Gastroesophageal sphincter (tissue), 4 donors: Measurements from ENCODE around the gene ZNF804A. TPM values are rescaled to one million over a fixed set of nuclear protein-coding genes. Genes with fewer than 3 reads are reported as not detected.

Experiments
- ATAC-seq: fragments of 150-250 bp; one replicate; pipeline ENCODE4 v1.9.1; 2016; ENCODE audit warnings: mild to moderate bottlenecking, moderate library complexity
- H3K27ac ChIP-seq, 4 donors: fragments of 200-600 bp; sonication (generic) in 3 of 4; 1 replicate in 3 of 4; 2 replicates in 1 of 4; pipeline ENCODE4 v1.5.1; 2016 to 2019
- H3K27me3 ChIP-seq: fragments of 200-600 bp; sonication (generic); one replicate; pipeline ENCODE4 v1.5.1; 2019
- H3K36me3 ChIP-seq, 2 donors: fragments of 200-600 bp; sonication (generic); one replicate each; pipeline ENCODE4 v1.5.1; 2019; ENCODE audit warnings: control low read depth in 1 of 2
- H3K4me1 ChIP-seq, 3 donors: fragments of 200-600 bp; sonication (generic); 1 replicate in 2 of 3; 2 replicates in 1 of 3; pipeline ENCODE4 v1.5.1; 2016 to 2019; ENCODE audit warnings: control low read depth in 2 of 3
- H3K4me3 ChIP-seq, 2 donors: fragments of 200-600 bp; sonication (generic); one replicate each; pipeline ENCODE4 v1.5.1; 2019; ENCODE audit warnings: mild to moderate bottlenecking in 1 of 2, moderate library complexity in 1 of 2
- H3K9me3 ChIP-seq, 3 donors: fragments of 200-600 bp; sonication (generic); one replicate each; pipeline ENCODE4 v1.5.1; 2017 to 2019; ENCODE audit warnings: control low read depth in 2 of 3
- EP300 ChIP-seq: sonication (generic); formaldehyde crosslinking; IDR thresholded peaks from one replicate; pipeline ENCODE4 v1.6.1; 2017; ENCODE audit warnings: antibody characterized with exemption, mild to moderate bottlenecking
- POLR2A ChIP-seq, 2 donors: fragments of 450-650 bp; IDR thresholded peaks; one replicate each; pipeline ENCODE4 v1.6.1; 2017; ENCODE audit warnings: antibody characterized with exemption in 2 of 2, mild to moderate bottlenecking in 2 of 2, moderate library complexity in 1 of 2
- POLR2AphosphoS5 ChIP-seq: sonication (generic); formaldehyde crosslinking; IDR thresholded peaks from one replicate; pipeline ENCODE4 v1.6.1; 2017; ENCODE audit warnings: antibody characterized with exemption
- WGBS, 2 donors: methylation state at CpG; one replicate each; pipeline ENCODE4 v1.1.5; 2018; ENCODE audit warnings: low coverage in 1 of 2; 5-methylcytosine and 5-hydroxymethylcytosine counted together
- total RNA-seq, 4 donors: library from RNA; depleted of rRNA; stranded (reverse); fragments of >200 nt; gene quantifications; one replicate each; pipeline ENCODE4 v1.1.0, GENCODE V29; 2016
- TF ChIP-seq, protein P1 (sequence below), 4 experiments: fragments of 200-600 bp in 2 of 4; fragments of 450-650 bp in 2 of 4; sonication (generic) in 1 of 4; IDR thresholded peaks; one replicate each; pipeline ENCODE4 v1.5.1; 2017 to 2019; ENCODE audit warnings: antibody characterized with exemption in 4 of 4, mild to moderate bottlenecking in 2 of 4, moderate library complexity in 2 of 4

Gene ZNF804A
- total RNA-seq, 4 donors from 2014 or later, result under 0.01 to 0.08 (median 0.07) TPM; not detected in 1

DNA sequence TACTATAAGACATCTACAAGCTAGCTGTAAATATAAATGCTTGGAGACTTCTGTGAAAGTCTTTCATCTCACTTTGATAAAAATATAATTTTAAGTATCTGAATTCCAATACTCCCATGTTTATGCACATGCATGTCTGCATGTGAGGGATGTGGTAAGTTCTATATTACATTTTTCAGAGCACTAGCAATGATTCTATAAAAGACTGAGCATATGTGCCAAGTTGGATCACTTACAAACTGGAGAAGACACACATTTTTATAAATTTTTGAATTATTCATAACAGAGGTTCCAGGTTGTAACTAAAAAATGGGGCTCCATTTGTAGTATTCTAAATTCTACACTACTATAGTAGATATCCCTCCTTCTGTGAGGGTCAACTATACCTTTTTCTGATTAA is 26.0 kb downstream of the ZNF804A start:
- Histone ChIP-seq H3K4me3 (no peak overlapping the region), H3K36me3 (no peaks in the 10 kb centered on the region), H3K27ac (no peak overlapping the region), H3K27me3 (no peaks in the 10 kb centered on the region), H3K9me3 (no peaks in the 10 kb centered on the region), H3K4me1 (no peaks in the 10 kb centered on the region)
- no peak for ATAC-seq
- TF ChIP-seq EP300 (no peak), POLR2AphosphoS5 (no peak), POLR2A (IDR thresholded peaks at IDR 0.05) (no peak)
- TF ChIP-seq, protein P1, sequence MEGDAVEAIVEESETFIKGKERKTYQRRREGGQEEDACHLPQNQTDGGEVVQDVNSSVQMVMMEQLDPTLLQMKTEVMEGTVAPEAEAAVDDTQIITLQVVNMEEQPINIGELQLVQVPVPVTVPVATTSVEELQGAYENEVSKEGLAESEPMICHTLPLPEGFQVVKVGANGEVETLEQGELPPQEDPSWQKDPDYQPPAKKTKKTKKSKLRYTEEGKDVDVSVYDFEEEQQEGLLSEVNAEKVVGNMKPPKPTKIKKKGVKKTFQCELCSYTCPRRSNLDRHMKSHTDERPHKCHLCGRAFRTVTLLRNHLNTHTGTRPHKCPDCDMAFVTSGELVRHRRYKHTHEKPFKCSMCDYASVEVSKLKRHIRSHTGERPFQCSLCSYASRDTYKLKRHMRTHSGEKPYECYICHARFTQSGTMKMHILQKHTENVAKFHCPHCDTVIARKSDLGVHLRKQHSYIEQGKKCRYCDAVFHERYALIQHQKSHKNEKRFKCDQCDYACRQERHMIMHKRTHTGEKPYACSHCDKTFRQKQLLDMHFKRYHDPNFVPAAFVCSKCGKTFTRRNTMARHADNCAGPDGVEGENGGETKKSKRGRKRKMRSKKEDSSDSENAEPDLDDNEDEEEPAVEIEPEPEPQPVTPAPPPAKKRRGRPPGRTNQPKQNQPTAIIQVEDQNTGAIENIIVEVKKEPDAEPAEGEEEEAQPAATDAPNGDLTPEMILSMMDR (IDR thresholded peaks at IDR 0.05), result no peak

- no peaks in the 10 kb centered on the region for H3K4me1 ChIP-seq
- no peaks in the 10 kb centered on the region for H3K9me3 ChIP-seq
- H3K27ac ChIP-seq, result no peak overlapping the region
- no peak overlapping the region for H3K4me3 ChIP-seq
- no peaks in the 10 kb centered on the region for H3K27me3 ChIP-seq
- TF ChIP-seq POLR2AphosphoS5, result no peak
- no peak for TF ChIP-seq EP300
- TF ChIP-seq, protein P1 (IDR thresholded peaks at IDR 0.05), result no peak
- no peak for TF ChIP-seq POLR2A (IDR thresholded peaks at IDR 0.05)
- no peaks in the 10 kb centered on the region for H3K36me3 ChIP-seq
- WGBS, 2 donors, result 80 to 86% methylated on average over 6 of the region's 7 CpGs
- ATAC-seq, result no peak
Observed at GRCh38 chr2:184628051-184628450, 29.7 kb downstream of the ZNF804A start.

- TF ChIP-seq POLR2A (IDR thresholded peaks at IDR 0.05), result no peak
- TF ChIP-seq EP300, result no peak
- TF ChIP-seq, protein P1 (IDR thresholded peaks at IDR 0.05), result no peak
- no peak for TF ChIP-seq POLR2AphosphoS5
- Histone ChIP-seq H3K9me3 (no peaks in the 10 kb centered on the region), H3K27ac (no peak overlapping the region), H3K27me3 (no peaks in the 10 kb centered on the region), H3K36me3 (no peaks in the 10 kb centered on the region), H3K4me3 (no peak overlapping the region), H3K4me1 (no peaks in the 10 kb centered on the region)
- no peak for ATAC-seq
Observed at GRCh38 chr2:184633726-184634125, 35.4 kb downstream of the ZNF804A start.

- Histone ChIP-seq H3K36me3 (no peaks in the 10 kb centered on the region), H3K9me3 (no peaks in the 10 kb centered on the region), H3K4me1 (no peaks in the 10 kb centered on the region), H3K27me3 (no peaks in the 10 kb centered on the region), H3K4me3 (no peak overlapping the region), H3K27ac (no peak overlapping the region)
- no peak for TF ChIP-seq EP300
- TF ChIP-seq POLR2A (IDR thresholded peaks at IDR 0.05), result no peak
- TF ChIP-seq, protein P1 (IDR thresholded peaks at IDR 0.05), result no peak
- TF ChIP-seq POLR2AphosphoS5, result no peak
- no peak for ATAC-seq
- WGBS, 2 donors, result 67% methylated on average over 1 of the region's 1 CpG; no CpG with 5 or more reads in 1 of the 2 donors
Observed at GRCh38 chr2:184637781-184638180, 39.5 kb downstream of the ZNF804A start.

DNA sequence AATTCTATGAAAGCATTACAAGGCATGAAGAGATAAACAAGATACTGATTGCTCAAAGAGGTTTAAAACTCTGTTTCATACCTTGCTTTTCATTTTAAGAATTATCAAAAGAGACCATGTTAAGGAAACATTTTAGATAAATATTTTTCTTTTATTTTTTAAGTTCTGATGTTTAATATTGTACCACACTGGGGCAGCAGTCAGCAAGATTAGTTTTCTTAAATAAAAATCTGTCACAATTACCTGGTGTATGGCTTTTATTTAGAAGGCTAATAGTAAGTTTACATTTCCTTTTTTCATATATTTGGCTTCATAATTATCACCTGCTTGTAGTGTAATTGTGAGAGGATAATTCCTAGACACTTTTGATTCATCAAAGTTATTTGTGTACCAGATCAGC is 46.4 kb downstream of the ZNF804A start:
- Histone ChIP-seq H3K9me3 (peaks cover 0 to 10% (median 0%) of the 10 kb centered on the region in 3 donors), H3K4me3 (no peak overlapping the region), H3K27ac (no peak overlapping the region), H3K27me3 (no peaks in the 10 kb centered on the region), H3K36me3 (no peaks in the 10 kb centered on the region), H3K4me1 (no peaks in the 10 kb centered on the region)
- ATAC-seq, result no peak
- TF ChIP-seq POLR2A (IDR thresholded peaks at IDR 0.05) (no peak), EP300 (no peak), POLR2AphosphoS5 (no peak)
- TF ChIP-seq, protein P1 (IDR thresholded peaks at IDR 0.05), result no peak
